ENCODE measurements around the gene MAP1S.

GRCh38 chr19:17676295-17676694 is 43.0 kb upstream of the MAP1S start:
- TF ChIP-seq EZH2 (IDR thresholded peaks at IDR 0.05; ENCODE audit: borderline replicate concordance) (no peak), EZH2phosphoT487 (IDR thresholded peaks at IDR 0.05; ENCODE audit: low read depth, severe bottlenecking, unreplicated experiment) (no peak)
- TF ChIP-seq, protein P1, sequence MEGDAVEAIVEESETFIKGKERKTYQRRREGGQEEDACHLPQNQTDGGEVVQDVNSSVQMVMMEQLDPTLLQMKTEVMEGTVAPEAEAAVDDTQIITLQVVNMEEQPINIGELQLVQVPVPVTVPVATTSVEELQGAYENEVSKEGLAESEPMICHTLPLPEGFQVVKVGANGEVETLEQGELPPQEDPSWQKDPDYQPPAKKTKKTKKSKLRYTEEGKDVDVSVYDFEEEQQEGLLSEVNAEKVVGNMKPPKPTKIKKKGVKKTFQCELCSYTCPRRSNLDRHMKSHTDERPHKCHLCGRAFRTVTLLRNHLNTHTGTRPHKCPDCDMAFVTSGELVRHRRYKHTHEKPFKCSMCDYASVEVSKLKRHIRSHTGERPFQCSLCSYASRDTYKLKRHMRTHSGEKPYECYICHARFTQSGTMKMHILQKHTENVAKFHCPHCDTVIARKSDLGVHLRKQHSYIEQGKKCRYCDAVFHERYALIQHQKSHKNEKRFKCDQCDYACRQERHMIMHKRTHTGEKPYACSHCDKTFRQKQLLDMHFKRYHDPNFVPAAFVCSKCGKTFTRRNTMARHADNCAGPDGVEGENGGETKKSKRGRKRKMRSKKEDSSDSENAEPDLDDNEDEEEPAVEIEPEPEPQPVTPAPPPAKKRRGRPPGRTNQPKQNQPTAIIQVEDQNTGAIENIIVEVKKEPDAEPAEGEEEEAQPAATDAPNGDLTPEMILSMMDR (IDR thresholded peaks at IDR 0.05; ENCODE audit: poor library complexity), result no peak
